Left colon (tissue), 2 donors: ENCODE data around the gene ZNF385D. TPM values are rescaled to one million over a fixed set of nuclear protein-coding genes. Genes with fewer than 3 reads are reported as not detected.
"Not testable (repeated sequence)": the region's sequence is repeated elsewhere in the genome, so short reads cannot be mapped to it uniquely, and the experiment has no call there.

Experiments
- ATAC-seq: fragments of 200-7000 bp; cut with Tn5 transposase; one replicate; pipeline ENCODE4 v1.9.1; 2020; ENCODE audit warnings: mild to moderate bottlenecking, moderate library complexity
- DNase-seq, 2 donors: peaks; one replicate each; pipeline ENCODE4 v3.0.0-alpha.2; 2020
- intact Hi-C, 2 donors: fragments of 100-400 bp; cut with DNase I in 1 of 2; cut with micrococcal nuclease in 1 of 2; formaldehyde crosslinking; loops; one replicate each; pipeline versions ENCODE4 v1.11.2 to v1.14.0; 2022; cut with DNase I, micrococcal nuclease
- total RNA-seq, 2 donors: library from RNA; stranded (reverse); fragmentation: NEBNext Ultra II Directional; extraction: Animal tissue kit (Norgen Biotek cat#: 25700); gene quantifications; one replicate each; pipeline ENCODE4 v1.2.1, GENCODE V29; 2021
- donor health status: DM: no; HTN: no; CAD: no.
- donor health status: DM: yes; HTN: yes; CAD: no.

ZNF385D gene
- total RNA-seq, 2 donors from 2014 or later: 0.79 to 0.87 TPM

GRCh38 chr3:21421096-21421495, 329.9 kb downstream of the ZNF385D start:
- intact Hi-C loops: no loop called here
- no peak for ATAC-seq

GRCh38 chr3:21417991-21418390, 333.0 kb downstream of the ZNF385D start:
- intact Hi-C loops: no loop called here
- DNase-seq (no peak), ATAC-seq (no peak)

More at GRCh38 chr3:21421096-21421495, 329.9 kb downstream of the ZNF385D start:
- DNase-seq: no peak

- ATAC-seq (no peak), DNase-seq (no peak)
- intact Hi-C loops: no loop called here
Observed at GRCh38 chr3:21414506-21414905, 336.5 kb downstream of the ZNF385D start.

GRCh38 chr3:21411058-21411457, 340.0 kb downstream of the ZNF385D start:
- ATAC-seq: no peak
- intact Hi-C loops: no loop called here
- no peak for DNase-seq

GRCh38 chr3:21409401-21409800, 341.6 kb downstream of the ZNF385D start:
- DNase-seq (no peak), ATAC-seq (no peak)
- intact Hi-C loops: no loop called here

GRCh38 chr3:21407743-21408142, 343.3 kb downstream of the ZNF385D start:
- intact Hi-C loops: no loop called here
- DNase-seq (no peak), ATAC-seq (no peak)

- ATAC-seq (no peak), DNase-seq (no peak)
- intact Hi-C loops: no loop called here
Observed at GRCh38 chr3:21405671-21406667, 345.0 kb downstream of the ZNF385D start.

GRCh38 chr3:21398461-21398860, 352.5 kb downstream of the ZNF385D start:
- intact Hi-C loops: no loop called here
- ATAC-seq: no peak

GRCh38 chr3:21393683-21394311, 357.2 kb downstream of the ZNF385D start:
- intact Hi-C loops: no loop called here
- ATAC-seq (no peak), DNase-seq (no peak)

More at GRCh38 chr3:21398461-21398860, 352.5 kb downstream of the ZNF385D start:
- no peak for DNase-seq

- ATAC-seq: no peak
- intact Hi-C loops: no loop called here
Observed at GRCh38 chr3:21392526-21392925, 358.5 kb downstream of the ZNF385D start.

GRCh38 chr3:21390856-21391255, 360.2 kb downstream of the ZNF385D start:
- intact Hi-C loops: no loop called here
- DNase-seq: no peak
- no peak for ATAC-seq

More at GRCh38 chr3:21392526-21392925, 358.5 kb downstream of the ZNF385D start:
- DNase-seq: no peak

- ATAC-seq: no peak
- DNase-seq: no peak
- intact Hi-C loops: no loop called here
Observed at GRCh38 chr3:21390136-21390535, 360.9 kb downstream of the ZNF385D start.

GRCh38 chr3:21387142-21387826, 363.7 kb downstream of the ZNF385D start:
- intact Hi-C loops, ATAC-seq, DNase-seq: not testable (repeated sequence)

- DNase-seq, ATAC-seq, intact Hi-C loops: not testable (repeated sequence)
Observed at GRCh38 chr3:21378036-21378435, 373.0 kb downstream of the ZNF385D start.

- intact Hi-C loops: no loop called here
- ATAC-seq: no peak
- DNase-seq: no peak
Observed at GRCh38 chr3:21377071-21377769, 373.8 kb downstream of the ZNF385D start.

- no peak for DNase-seq
- no peak for ATAC-seq
- intact Hi-C loops: no loop called here
Observed at GRCh38 chr3:21372316-21372715, 378.7 kb downstream of the ZNF385D start.
